ENCODE measurements around the gene LRMDA. TPM values are rescaled to one million over a fixed set of nuclear protein-coding genes. Genes with fewer than 3 reads are reported as not detected.

The LRMDA gene
- total RNA-seq, 1 experiment from 2014 or later: not detected

DNA sequence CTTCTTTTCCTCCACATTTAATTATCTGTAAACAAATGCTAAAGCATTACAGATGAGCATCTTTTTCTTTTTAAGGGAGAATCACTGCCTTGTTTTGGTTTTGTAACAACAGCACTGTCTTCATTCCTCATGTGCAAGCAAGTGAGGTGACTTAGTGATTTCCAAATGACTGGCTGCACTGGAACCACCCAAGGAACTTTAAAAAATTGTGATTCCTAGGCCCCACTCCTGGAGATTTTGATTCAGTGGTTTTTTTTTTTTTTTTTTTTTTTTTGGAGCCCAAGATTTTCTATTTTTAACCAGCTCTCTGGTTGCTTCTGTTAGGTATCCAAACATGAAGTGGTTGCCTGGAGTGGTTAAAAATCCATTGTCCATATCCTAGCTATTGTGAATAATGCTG lies 176.2 kb downstream of the LRMDA start:
- Histone ChIP-seq H3K27ac (ENCODE audit: low read length) (no peak overlapping the region), H3K9me2 (replicated peaks; ENCODE audit: insufficient read depth, low read length) (no peaks in the 10 kb centered on the region), H3K4me1 (ENCODE audit: low read length) (peaks cover 8% of the 10 kb centered on the region), H2AFZ (ENCODE audit: low read length) (no peak overlapping the region), H3K4me2 (ENCODE audit: low read depth, low read length, poor library complexity, severe bottlenecking) (no peak overlapping the region), H3K36me3 (ENCODE audit: insufficient read depth, low read length) (no peaks in the 10 kb centered on the region), H3K9me3 (ENCODE audit: low read length) (no peaks in the 10 kb centered on the region), H3K4me3 (ENCODE audit: low read length) (no peak overlapping the region), H4K20me1 (ENCODE audit: insufficient read depth, low read depth, low read length) (no peaks in the 10 kb centered on the region), H3K27me3 (ENCODE audit: low read length) (no peaks in the 10 kb centered on the region), H3K79me2 (ENCODE audit: low read length) (no peaks in the 10 kb centered on the region), H3K9ac (ENCODE audit: low read length) (no peak overlapping the region)
- no peak for DNase-seq

GRCh38 chr10:75610183-75610582 lies 178.8 kb downstream of the LRMDA start:
- Histone ChIP-seq H3K36me3 (ENCODE audit: insufficient read depth, low read length) (no peaks in the 10 kb centered on the region), H3K9ac (ENCODE audit: low read length) (no peak overlapping the region), H2AFZ (ENCODE audit: low read length) (no peak overlapping the region), H4K20me1 (ENCODE audit: insufficient read depth, low read depth, low read length) (no peaks in the 10 kb centered on the region), H3K4me3 (ENCODE audit: low read length) (no peak overlapping the region), H3K27me3 (ENCODE audit: low read length) (no peaks in the 10 kb centered on the region), H3K4me1 (ENCODE audit: low read length) (peaks cover 8% of the 10 kb centered on the region), H3K9me3 (ENCODE audit: low read length) (no peaks in the 10 kb centered on the region), H3K4me2 (ENCODE audit: low read depth, low read length, poor library complexity, severe bottlenecking) (no peak overlapping the region), H3K9me2 (replicated peaks; ENCODE audit: insufficient read depth, low read length) (no peaks in the 10 kb centered on the region), H3K79me2 (ENCODE audit: low read length) (no peaks in the 10 kb centered on the region), H3K27ac (ENCODE audit: low read length) (no peak overlapping the region)
- DNase-seq: peak; percentile 10

DNA sequence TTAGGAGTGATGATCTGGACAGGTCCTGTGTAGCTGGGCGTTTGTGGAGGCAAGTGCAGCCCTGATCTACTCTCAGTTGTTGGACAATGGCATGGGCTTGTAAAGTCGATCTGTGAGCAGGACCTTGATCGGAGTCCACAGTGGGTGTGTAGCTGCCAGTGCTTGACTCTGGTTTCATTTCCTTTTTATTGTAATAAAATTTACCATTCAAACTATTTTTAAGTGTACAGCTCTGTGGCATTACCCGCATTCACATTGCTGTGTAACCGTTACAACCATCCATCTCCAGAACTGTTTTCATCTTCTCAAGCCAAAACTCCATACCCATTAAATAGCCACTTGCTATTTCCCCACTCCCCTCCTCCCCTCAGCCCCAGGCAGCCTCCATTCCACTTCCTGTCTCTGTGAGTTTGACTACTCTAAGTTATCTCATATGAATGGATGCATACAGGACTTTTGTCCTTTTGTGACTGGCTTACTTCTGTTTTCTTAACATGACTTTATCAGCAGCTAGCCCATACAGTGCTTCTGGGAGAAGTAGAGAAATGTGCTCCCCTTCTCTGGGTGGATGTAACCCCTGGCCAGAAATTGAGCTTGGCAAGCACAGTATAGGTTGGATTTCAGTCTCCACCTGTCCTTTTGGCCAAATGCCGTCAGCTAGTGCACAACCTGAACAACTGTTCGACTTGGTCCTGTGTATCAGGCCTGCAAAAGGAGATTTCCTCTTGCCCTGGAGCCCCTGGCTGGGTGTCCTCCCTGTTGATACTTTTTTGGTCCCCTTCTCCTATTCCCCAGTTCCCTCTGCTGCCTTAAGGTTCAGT lies 180.0 kb downstream of the LRMDA start:
- H3K9me2 ChIP-seq (replicated peaks; ENCODE audit: insufficient read depth, low read length): no peaks in the 10 kb centered on the region
- no peaks in the 10 kb centered on the region for H3K9me3 ChIP-seq (ENCODE audit: low read length)
- no peak overlapping the region for H3K9ac ChIP-seq (ENCODE audit: low read length)
- peak; percentile 42 for DNase-seq
- H3K36me3 ChIP-seq (ENCODE audit: insufficient read depth, low read length): no peaks in the 10 kb centered on the region
- no peaks in the 10 kb centered on the region for H3K27me3 ChIP-seq (ENCODE audit: low read length)
- H3K79me2 ChIP-seq (ENCODE audit: low read length): no peaks in the 10 kb centered on the region
- H3K4me2 ChIP-seq (ENCODE audit: low read depth, low read length, poor library complexity, severe bottlenecking): no peak overlapping the region
- no peaks in the 10 kb centered on the region for H4K20me1 ChIP-seq (ENCODE audit: insufficient read depth, low read depth, low read length)
- H2AFZ ChIP-seq (ENCODE audit: low read length): no peak overlapping the region
- no peak overlapping the region for H3K27ac ChIP-seq (ENCODE audit: low read length)
- H3K4me3 ChIP-seq (ENCODE audit: low read length): no peak overlapping the region
- peaks cover 8% of the 10 kb centered on the region for H3K4me1 ChIP-seq (ENCODE audit: low read length)

DNA sequence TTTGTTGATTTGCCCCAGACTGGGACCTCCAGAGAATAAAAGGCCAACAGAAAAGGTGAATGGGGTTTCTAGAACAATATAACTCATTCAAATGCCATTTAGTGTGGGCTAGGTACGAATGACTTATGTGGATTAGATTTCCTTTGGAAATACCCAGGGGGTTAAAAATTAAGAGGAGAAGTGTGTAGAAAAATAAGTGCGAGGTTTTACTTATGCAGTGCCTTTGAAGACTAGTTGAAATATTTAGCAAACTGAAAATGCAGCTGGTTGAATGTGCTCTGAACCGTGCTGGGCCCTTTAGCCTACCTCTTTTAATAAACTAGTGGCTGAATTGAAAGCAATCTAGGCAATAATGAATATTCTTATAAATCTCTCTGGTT lies 180.6 kb downstream of the LRMDA start:
- H3K4me3 ChIP-seq (ENCODE audit: low read length): no peak overlapping the region
- no peak overlapping the region for H3K4me2 ChIP-seq (ENCODE audit: low read depth, low read length, poor library complexity, severe bottlenecking)
- peak; percentile 29 for DNase-seq
- H3K9me3 ChIP-seq (ENCODE audit: low read length): no peaks in the 10 kb centered on the region
- no peak overlapping the region for H3K9ac ChIP-seq (ENCODE audit: low read length)
- H3K79me2 ChIP-seq (ENCODE audit: low read length): no peaks in the 10 kb centered on the region
- H3K27me3 ChIP-seq (ENCODE audit: low read length): no peaks in the 10 kb centered on the region
- no peaks in the 10 kb centered on the region for H4K20me1 ChIP-seq (ENCODE audit: insufficient read depth, low read depth, low read length)
- no peaks in the 10 kb centered on the region for H3K9me2 ChIP-seq (replicated peaks; ENCODE audit: insufficient read depth, low read length)
- H3K36me3 ChIP-seq (ENCODE audit: insufficient read depth, low read length): no peaks in the 10 kb centered on the region
- no peak overlapping the region for H2AFZ ChIP-seq (ENCODE audit: low read length)
- no peak overlapping the region for H3K27ac ChIP-seq (ENCODE audit: low read length)
- peaks cover 8% of the 10 kb centered on the region for H3K4me1 ChIP-seq (ENCODE audit: low read length)

DNA sequence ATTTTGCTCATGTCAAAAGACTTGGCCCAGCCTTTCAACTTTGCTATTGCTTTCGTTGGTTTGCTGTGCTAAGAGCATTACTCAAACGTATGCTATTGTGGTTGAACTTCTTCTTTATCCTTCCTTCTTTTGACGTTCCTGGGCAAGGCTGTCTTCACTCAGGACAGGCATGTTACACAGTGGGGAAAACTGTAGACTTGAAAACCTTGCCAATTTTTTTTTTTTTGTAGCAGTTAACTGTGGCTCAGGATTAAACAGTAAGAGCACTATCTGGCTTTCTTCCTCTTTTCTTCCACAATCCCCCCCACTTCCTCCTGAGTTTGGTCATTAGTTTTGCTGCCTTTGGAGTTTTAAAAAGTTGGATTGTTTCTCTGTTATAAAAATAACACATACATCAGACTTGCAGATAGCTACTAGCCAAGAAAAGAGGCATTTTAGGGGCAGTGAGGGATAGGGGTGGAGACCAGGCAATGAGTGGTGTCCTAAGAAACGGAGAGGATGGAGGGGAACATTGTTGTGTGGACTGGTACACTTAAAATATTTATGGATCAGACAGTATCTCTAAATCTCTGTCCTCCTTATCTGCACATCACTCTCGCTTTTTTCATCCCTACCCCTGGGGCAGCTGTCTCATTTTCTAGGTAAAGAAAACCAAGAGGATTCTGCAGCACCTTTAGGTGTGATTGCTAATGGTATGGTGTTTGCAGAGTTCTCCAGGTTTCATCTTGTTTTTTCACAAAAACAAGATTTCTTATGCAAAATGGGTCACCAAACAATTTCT lies 181.7 kb downstream of the LRMDA start:
- H3K4me2 ChIP-seq (ENCODE audit: low read depth, low read length, poor library complexity, severe bottlenecking): no peak overlapping the region
- no peak overlapping the region for H3K9ac ChIP-seq (ENCODE audit: low read length)
- H3K36me3 ChIP-seq (ENCODE audit: insufficient read depth, low read length): no peaks in the 10 kb centered on the region
- no peaks in the 10 kb centered on the region for H4K20me1 ChIP-seq (ENCODE audit: insufficient read depth, low read depth, low read length)
- H3K9me3 ChIP-seq (ENCODE audit: low read length): no peaks in the 10 kb centered on the region
- DNase-seq: no peak
- H3K27ac ChIP-seq (ENCODE audit: low read length): no peak overlapping the region
- H3K79me2 ChIP-seq (ENCODE audit: low read length): no peaks in the 10 kb centered on the region
- no peak overlapping the region for H3K4me3 ChIP-seq (ENCODE audit: low read length)
- no peaks in the 10 kb centered on the region for H3K9me2 ChIP-seq (replicated peaks; ENCODE audit: insufficient read depth, low read length)
- peaks cover 8% of the 10 kb centered on the region for H3K4me1 ChIP-seq (ENCODE audit: low read length)
- no peak overlapping the region for H2AFZ ChIP-seq (ENCODE audit: low read length)
- H3K27me3 ChIP-seq (ENCODE audit: low read length): no peaks in the 10 kb centered on the region

DNA sequence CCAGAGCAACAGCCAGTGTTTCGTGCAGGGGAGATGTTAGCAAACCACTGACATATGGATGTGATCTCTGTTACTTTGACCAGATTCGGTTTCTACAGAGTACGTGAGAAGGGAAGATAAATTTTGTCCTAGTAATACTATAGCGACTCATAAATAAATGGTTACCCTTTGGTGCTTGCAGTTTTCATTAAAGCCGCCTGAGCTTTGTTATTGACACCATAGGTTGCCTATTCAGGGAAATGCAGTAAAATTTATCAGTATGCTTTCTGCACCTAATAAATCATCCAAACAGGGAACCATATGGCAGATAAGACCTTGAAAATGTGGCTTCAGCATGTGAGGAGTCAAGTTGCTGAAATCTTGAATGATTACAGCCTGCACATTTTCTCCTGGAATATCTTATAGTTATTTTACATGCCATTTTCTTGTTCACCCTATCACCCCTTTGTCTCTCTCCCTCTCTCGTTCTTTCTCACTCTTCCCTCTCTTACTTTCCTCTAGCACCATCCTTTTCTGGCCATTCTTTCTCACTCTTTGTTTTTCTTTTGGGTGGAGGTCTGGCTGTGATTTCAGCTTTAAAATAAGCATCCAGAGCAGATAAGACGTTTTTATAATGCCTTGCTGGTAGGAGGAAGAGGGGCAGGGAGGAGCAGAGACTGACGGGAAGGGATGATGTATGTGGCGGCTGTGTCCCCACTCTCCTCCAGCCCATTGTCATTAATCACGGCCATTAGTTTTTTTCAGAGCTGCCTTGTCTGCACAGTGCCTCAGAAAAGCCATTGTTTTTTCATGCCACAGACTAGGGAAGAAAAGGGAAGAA lies 182.5 kb downstream of the LRMDA start:
- Histone ChIP-seq H3K36me3 (ENCODE audit: insufficient read depth, low read length) (no peaks in the 10 kb centered on the region), H3K4me3 (ENCODE audit: low read length) (no peak overlapping the region), H2AFZ (ENCODE audit: low read length) (no peak overlapping the region), H3K27ac (ENCODE audit: low read length) (no peak overlapping the region), H3K9me3 (ENCODE audit: low read length) (no peaks in the 10 kb centered on the region), H3K9ac (ENCODE audit: low read length) (no peak overlapping the region), H3K4me1 (ENCODE audit: low read length) (peaks cover 8% of the 10 kb centered on the region), H3K79me2 (ENCODE audit: low read length) (no peaks in the 10 kb centered on the region), H3K4me2 (ENCODE audit: low read depth, low read length, poor library complexity, severe bottlenecking) (no peak overlapping the region), H4K20me1 (ENCODE audit: insufficient read depth, low read depth, low read length) (no peaks in the 10 kb centered on the region), H3K9me2 (replicated peaks; ENCODE audit: insufficient read depth, low read length) (no peaks in the 10 kb centered on the region), H3K27me3 (ENCODE audit: low read length) (no peaks in the 10 kb centered on the region)
- DNase-seq: no peak

DNA sequence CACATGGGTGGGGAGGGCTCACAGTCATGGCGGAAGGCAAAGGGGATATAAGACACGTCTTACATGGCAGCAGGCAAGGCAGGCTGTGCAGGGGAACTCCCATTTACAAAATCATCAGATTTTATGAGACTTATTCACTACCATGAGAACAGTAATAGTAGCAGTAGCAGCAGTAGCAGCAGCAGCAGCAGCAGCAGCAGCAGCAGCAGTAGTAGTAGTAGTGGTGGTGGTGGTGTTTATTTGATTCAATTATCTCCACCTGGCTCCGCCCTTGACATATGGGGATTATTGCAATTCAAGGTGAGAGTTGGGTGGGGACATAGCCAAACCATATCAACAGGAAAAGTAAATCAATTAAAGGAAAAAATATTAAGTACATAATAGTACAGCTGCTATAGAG lies 184.7 kb downstream of the LRMDA start:
- DNase-seq: no peak
- Histone ChIP-seq H3K9me2 (replicated peaks; ENCODE audit: insufficient read depth, low read length) (no peaks in the 10 kb centered on the region), H3K4me2 (ENCODE audit: low read depth, low read length, poor library complexity, severe bottlenecking) (no peak overlapping the region), H3K9ac (ENCODE audit: low read length) (no peak overlapping the region), H3K36me3 (ENCODE audit: insufficient read depth, low read length) (no peaks in the 10 kb centered on the region), H3K79me2 (ENCODE audit: low read length) (no peaks in the 10 kb centered on the region), H3K9me3 (ENCODE audit: low read length) (no peaks in the 10 kb centered on the region), H3K4me3 (ENCODE audit: low read length) (no peak overlapping the region), H4K20me1 (ENCODE audit: insufficient read depth, low read depth, low read length) (no peaks in the 10 kb centered on the region), H2AFZ (ENCODE audit: low read length) (no peak overlapping the region), H3K27ac (ENCODE audit: low read length) (no peak overlapping the region), H3K4me1 (ENCODE audit: low read length) (peaks cover 5% of the 10 kb centered on the region), H3K27me3 (ENCODE audit: low read length) (no peaks in the 10 kb centered on the region)
